Measurements from ENCODE around the gene MAP4.
A peak's percentile ranks its signal among the peaks of the same experiment; 100 is the strongest.

MAP4 gene

GRCh38 chr3:47974974-47975470 lies 41.2 kb downstream of the MAP4 start:
- Mint-ChIP-seq H3K27ac (peak overlapping the region; percentile 26 to 93), H3K36me3 (ENCODE audit: insufficient read depth) (peaks cover 8% of the 10 kb centered on the region), H3K9me3 (no peaks in the 10 kb centered on the region), H3K4me1 (ENCODE audit: low read depth in 2 of 2) (no peaks in the 10 kb centered on the region), H3K4me3 (no peak overlapping the region), H3K27me3 (no peaks in the 10 kb centered on the region)
- no peak for DNase-seq
- ATAC-seq (replicated peaks), result no peak

- no peaks in the 10 kb centered on the region for H3K4me1 Mint-ChIP-seq (ENCODE audit: low read depth in 2 of 2)
- H3K27ac Mint-ChIP-seq, result no peak overlapping the region
- no peaks in the 10 kb centered on the region for H3K27me3 Mint-ChIP-seq
- peaks cover 8% of the 10 kb centered on the region for H3K36me3 Mint-ChIP-seq (ENCODE audit: insufficient read depth)
- no peaks in the 10 kb centered on the region for H3K9me3 Mint-ChIP-seq
- no peak for ATAC-seq (replicated peaks)
- no peak overlapping the region for H3K4me3 Mint-ChIP-seq
- DNase-seq, result no peak
Observed at GRCh38 chr3:47971081-47971480, 45.1 kb downstream of the MAP4 start.

GRCh38 chr3:47964740-47965139 lies 51.5 kb downstream of the MAP4 start:
- Mint-ChIP-seq H3K36me3 (ENCODE audit: insufficient read depth) (no peaks in the 10 kb centered on the region), H3K27ac (no peak overlapping the region), H3K4me3 (no peak overlapping the region), H3K4me1 (ENCODE audit: low read depth in 2 of 2) (peaks cover 12 to 23% of the 10 kb centered on the region in 2 donors), H3K27me3 (no peaks in the 10 kb centered on the region), H3K9me3 (no peaks in the 10 kb centered on the region)
- DNase-seq (no peak), ATAC-seq (replicated peaks) (no peak)

- peak overlapping the region; percentile 49 to 59 for H3K27ac Mint-ChIP-seq
- no peaks in the 10 kb centered on the region for H3K9me3 Mint-ChIP-seq
- H3K36me3 Mint-ChIP-seq (ENCODE audit: insufficient read depth), result peaks cover 3% of the 10 kb centered on the region
- DNase-seq (peak in 1 of 3 experiments; percentile 31), ATAC-seq (replicated peaks) (peak; percentile 63)
- H3K4me1 Mint-ChIP-seq (ENCODE audit: low read depth in 2 of 2), result peaks cover 12 to 23% of the 10 kb centered on the region in 2 donors
- peak overlapping the region; percentile 26 to 28 for H3K4me3 Mint-ChIP-seq
- H3K27me3 Mint-ChIP-seq, result no peaks in the 10 kb centered on the region
Observed at GRCh38 chr3:47961815-47962606, 54.2 kb downstream of the MAP4 start.

- peak overlapping the region; percentile 49 to 59 for H3K27ac Mint-ChIP-seq
- DNase-seq, result no peak
- H3K27me3 Mint-ChIP-seq, result no peaks in the 10 kb centered on the region
- H3K4me1 Mint-ChIP-seq (ENCODE audit: low read depth in 2 of 2), result peaks cover 12 to 23% of the 10 kb centered on the region in 2 donors
- H3K36me3 Mint-ChIP-seq (ENCODE audit: insufficient read depth), result peaks cover 3% of the 10 kb centered on the region
- no peaks in the 10 kb centered on the region for H3K9me3 Mint-ChIP-seq
- no peak overlapping the region for H3K4me3 Mint-ChIP-seq
- no peak for ATAC-seq (replicated peaks)
Observed at GRCh38 chr3:47961036-47961435, 55.2 kb downstream of the MAP4 start.

GRCh38 chr3:47956521-47956920 lies 59.7 kb downstream of the MAP4 start:
- no peak overlapping the region for H3K4me3 Mint-ChIP-seq
- no peaks in the 10 kb centered on the region for H3K27me3 Mint-ChIP-seq
- no peaks in the 10 kb centered on the region for H3K9me3 Mint-ChIP-seq
- peaks cover 3% of the 10 kb centered on the region for H3K36me3 Mint-ChIP-seq (ENCODE audit: insufficient read depth)
- no peak for ATAC-seq (replicated peaks)
- H3K27ac Mint-ChIP-seq, result no peak overlapping the region
- H3K4me1 Mint-ChIP-seq (ENCODE audit: low read depth in 2 of 2), result peaks cover 5 to 7% of the 10 kb centered on the region in 2 donors
- DNase-seq, result no peak

- no peak for ATAC-seq (replicated peaks)
- no peaks in the 10 kb centered on the region for H3K9me3 Mint-ChIP-seq
- H3K27me3 Mint-ChIP-seq, result no peaks in the 10 kb centered on the region
- DNase-seq, result no peak
- H3K4me3 Mint-ChIP-seq, result no peak overlapping the region
- peaks cover 3% of the 10 kb centered on the region for H3K36me3 Mint-ChIP-seq (ENCODE audit: insufficient read depth)
- H3K4me1 Mint-ChIP-seq (ENCODE audit: low read depth in 2 of 2), result no peaks in the 10 kb centered on the region
- H3K27ac Mint-ChIP-seq, result no peak overlapping the region
Observed at GRCh38 chr3:47954567-47954966, 61.6 kb downstream of the MAP4 start.

- no peak overlapping the region for H3K4me3 Mint-ChIP-seq
- H3K4me1 Mint-ChIP-seq (ENCODE audit: low read depth in 2 of 2), result no peaks in the 10 kb centered on the region
- H3K9me3 Mint-ChIP-seq, result no peaks in the 10 kb centered on the region
- no peak overlapping the region for H3K27ac Mint-ChIP-seq
- no peaks in the 10 kb centered on the region for H3K27me3 Mint-ChIP-seq
- no peaks in the 10 kb centered on the region for H3K36me3 Mint-ChIP-seq (ENCODE audit: insufficient read depth)
- no peak for DNase-seq
- ATAC-seq (replicated peaks), result no peak
Observed at GRCh38 chr3:47950453-47951169, 65.6 kb downstream of the MAP4 start.

- no peaks in the 10 kb centered on the region for H3K36me3 Mint-ChIP-seq (ENCODE audit: insufficient read depth)
- ATAC-seq (replicated peaks) (no peak), DNase-seq (no peak)
- no peaks in the 10 kb centered on the region for H3K9me3 Mint-ChIP-seq
- no peak overlapping the region for H3K27ac Mint-ChIP-seq
- H3K27me3 Mint-ChIP-seq, result no peaks in the 10 kb centered on the region
- H3K4me3 Mint-ChIP-seq, result no peak overlapping the region
- no peaks in the 10 kb centered on the region for H3K4me1 Mint-ChIP-seq (ENCODE audit: low read depth in 2 of 2)
Observed at GRCh38 chr3:47949979-47950378, 66.2 kb downstream of the MAP4 start.

- no peaks in the 10 kb centered on the region for H3K27me3 Mint-ChIP-seq
- H3K4me1 Mint-ChIP-seq (ENCODE audit: low read depth in 2 of 2), result peaks cover 0 to 3% of the 10 kb centered on the region in 2 donors
- no peak overlapping the region for H3K27ac Mint-ChIP-seq
- no peak overlapping the region for H3K4me3 Mint-ChIP-seq
- no peak for ATAC-seq (replicated peaks)
- H3K9me3 Mint-ChIP-seq, result no peaks in the 10 kb centered on the region
- no peak for DNase-seq
- H3K36me3 Mint-ChIP-seq (ENCODE audit: insufficient read depth), result no peaks in the 10 kb centered on the region
Observed at GRCh38 chr3:47940232-47940631, 76.0 kb downstream of the MAP4 start.

GRCh38 chr3:47932421-47932820 lies 83.8 kb downstream of the MAP4 start:
- no peaks in the 10 kb centered on the region for H3K9me3 Mint-ChIP-seq
- ATAC-seq (replicated peaks) (no peak), DNase-seq (no peak)
- H3K4me3 Mint-ChIP-seq, result no peak overlapping the region
- peaks cover 16% of the 10 kb centered on the region for H3K36me3 Mint-ChIP-seq (ENCODE audit: insufficient read depth)
- no peaks in the 10 kb centered on the region for H3K27me3 Mint-ChIP-seq
- no peak overlapping the region for H3K27ac Mint-ChIP-seq
- peaks cover 5 to 10% of the 10 kb centered on the region in 2 donors for H3K4me1 Mint-ChIP-seq (ENCODE audit: low read depth in 2 of 2)

GRCh38 chr3:47930979-47931378 lies 85.2 kb downstream of the MAP4 start:
- no peak overlapping the region for H3K27ac Mint-ChIP-seq
- H3K27me3 Mint-ChIP-seq, result no peaks in the 10 kb centered on the region
- H3K4me3 Mint-ChIP-seq, result no peak overlapping the region

GRCh38 chr3:47916696-47917095 lies 99.5 kb downstream of the MAP4 start:
- Mint-ChIP-seq H3K27ac (no peak overlapping the region), H3K36me3 (ENCODE audit: insufficient read depth) (peaks cover 68% of the 10 kb centered on the region), H3K4me3 (no peak overlapping the region), H3K9me3 (no peaks in the 10 kb centered on the region), H3K4me1 (ENCODE audit: low read depth in 2 of 2) (no peaks in the 10 kb centered on the region), H3K27me3 (no peaks in the 10 kb centered on the region)
- ATAC-seq (replicated peaks) (no peak), DNase-seq (no peak)

More at GRCh38 chr3:47930979-47931378, 85.2 kb downstream of the MAP4 start:
- H3K9me3 Mint-ChIP-seq, result no peaks in the 10 kb centered on the region
- no peak for ATAC-seq (replicated peaks)
- peaks cover 20% of the 10 kb centered on the region for H3K36me3 Mint-ChIP-seq (ENCODE audit: insufficient read depth)
- no peak for DNase-seq
- H3K4me1 Mint-ChIP-seq (ENCODE audit: low read depth in 2 of 2), result peaks cover 5 to 10% of the 10 kb centered on the region in 2 donors

- Mint-ChIP-seq H3K27ac (no peak overlapping the region), H3K36me3 (ENCODE audit: insufficient read depth) (peaks cover 64% of the 10 kb centered on the region), H3K4me1 (ENCODE audit: low read depth in 2 of 2) (no peaks in the 10 kb centered on the region), H3K9me3 (no peaks in the 10 kb centered on the region), H3K27me3 (no peaks in the 10 kb centered on the region), H3K4me3 (no peak overlapping the region)
- no peak for ATAC-seq (replicated peaks)
- no peak for DNase-seq
Observed at GRCh38 chr3:47916201-47916600, 100.0 kb downstream of the MAP4 start.
